HG03196 (cell line): ENCODE measurements around the gene SLFNL1.

Experiments
- ATAC-seq: cut with Tn5 transposase; IDR thresholded peaks from one replicate; pipeline ENCODE4 v1.9.1; 2021; ENCODE audit not compliant: unreplicated experiment

SLFNL1 gene

DNA sequence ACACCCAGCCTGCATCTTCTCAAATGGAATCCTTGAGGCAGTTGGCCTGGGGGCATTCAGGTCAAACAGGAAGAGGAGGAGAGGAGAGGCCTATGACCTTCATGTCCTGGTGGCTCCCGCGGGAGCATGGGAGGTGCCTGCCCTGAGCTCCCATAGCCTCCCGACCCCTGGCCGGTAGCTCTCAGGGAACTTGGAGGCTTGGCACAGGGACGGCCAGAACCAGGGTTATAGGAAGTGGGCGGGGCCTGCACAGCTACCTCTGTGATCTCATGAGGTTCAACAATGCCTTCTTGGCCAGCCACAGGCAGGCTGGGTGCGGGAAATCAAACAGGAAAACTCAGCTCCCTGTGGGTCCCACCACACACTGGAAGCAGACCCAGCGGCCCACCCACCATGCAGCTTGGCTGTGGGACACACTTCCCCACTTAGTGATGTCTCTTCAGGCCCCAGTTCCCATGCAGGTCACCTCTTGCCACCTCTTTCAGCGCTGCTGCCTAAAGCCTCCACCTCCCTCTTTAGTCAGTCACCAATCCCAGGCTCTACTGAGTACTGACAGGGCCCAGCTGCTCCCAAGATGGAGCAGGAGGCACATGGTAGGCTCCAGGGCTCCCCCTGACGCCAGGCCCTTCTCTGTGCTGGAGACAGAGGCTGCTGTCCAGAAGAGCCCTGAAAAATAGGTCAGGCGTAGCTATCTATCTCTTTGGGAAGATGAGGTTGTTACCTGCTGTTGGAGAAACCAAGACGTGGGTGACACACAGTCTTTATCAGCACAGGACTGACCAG, at the start of gene SLFNL1:
SLFNL1 (minus strand) TSS at position 200 of the 783 bp plus-strand sequence. CDS start 1,065 bp downstream, outside the sequence.
- ATAC-seq: no peak

DNA sequence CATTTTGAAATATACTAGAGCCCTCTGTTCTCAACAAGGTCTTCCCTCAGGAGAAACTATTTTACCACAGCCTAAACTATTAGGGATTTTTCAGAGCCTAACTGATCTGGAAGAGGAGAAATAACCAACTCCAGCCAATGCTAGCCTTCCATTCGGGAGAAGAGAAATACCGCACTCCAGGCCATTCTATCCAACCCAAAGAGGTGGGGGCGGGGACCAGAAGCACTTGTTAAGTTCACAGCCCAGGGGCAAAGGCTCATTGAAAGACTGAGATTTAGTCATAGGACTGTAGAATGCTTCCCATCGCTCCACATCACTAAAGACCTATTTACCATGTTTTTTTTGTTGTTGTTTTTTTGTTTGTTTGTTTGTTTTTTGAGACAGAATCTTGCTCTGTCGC, 35.4 kb upstream of the SLFNL1 start:
- no peak for ATAC-seq

DNA sequence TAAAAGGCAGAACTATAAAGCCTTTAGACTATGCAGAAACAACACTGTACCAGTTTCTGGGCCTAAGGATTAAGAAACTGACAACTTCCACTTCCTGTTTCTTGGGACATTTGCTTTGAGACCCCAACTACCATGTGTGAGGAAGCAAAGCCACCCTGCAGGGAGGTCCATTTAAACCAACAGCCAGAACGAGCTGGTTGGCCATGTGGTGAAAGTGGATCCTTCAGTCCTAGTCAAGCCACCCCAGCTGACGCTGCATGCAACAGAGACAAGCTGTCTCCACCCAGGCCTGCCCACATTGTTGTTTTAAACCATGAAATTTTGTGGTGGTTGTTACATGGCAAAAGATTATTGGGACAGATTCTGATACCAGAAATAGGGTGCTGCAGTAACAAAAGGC, 31.8 kb upstream of the SLFNL1 start:
- ATAC-seq: no peak

DNA sequence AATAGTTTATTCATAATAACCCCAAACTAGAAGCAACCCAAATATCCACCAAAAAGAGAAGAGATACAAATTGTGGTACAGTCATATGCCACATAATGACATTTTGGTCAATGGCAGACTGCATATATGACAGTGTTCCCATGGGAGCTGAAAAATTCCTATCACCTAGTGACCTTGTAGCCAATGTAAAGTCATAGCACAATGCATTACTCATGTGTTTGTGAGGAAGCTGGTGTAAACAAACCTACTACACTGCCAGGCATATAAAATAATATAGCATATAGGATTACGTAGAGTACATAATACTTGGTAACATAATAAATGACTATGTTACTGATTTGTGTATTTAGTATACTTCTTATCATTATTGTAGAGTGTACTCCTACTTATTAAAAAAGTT, 29.5 kb upstream of the SLFNL1 start:
- no peak for ATAC-seq

DNA sequence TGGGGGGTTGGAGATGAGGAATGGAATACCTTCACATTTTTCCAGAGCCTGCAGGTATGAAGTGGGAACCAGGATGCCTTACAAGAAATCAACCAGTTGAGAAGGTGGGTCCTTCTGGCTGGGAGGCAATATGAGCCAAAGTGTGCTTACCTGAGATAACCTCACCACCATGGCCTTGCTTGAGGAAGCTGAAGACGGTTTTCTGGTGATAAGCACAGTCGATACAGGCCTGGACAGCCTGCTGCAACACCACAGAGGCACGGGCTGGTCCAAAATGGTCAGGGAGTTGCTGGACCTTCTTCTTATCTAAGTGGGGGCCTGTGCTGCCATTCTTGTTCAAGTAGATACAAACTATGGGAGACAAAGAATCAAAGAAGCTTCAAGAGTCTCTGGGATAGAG, 27.0 kb upstream of the SLFNL1 start:
- ATAC-seq: no peak

DNA sequence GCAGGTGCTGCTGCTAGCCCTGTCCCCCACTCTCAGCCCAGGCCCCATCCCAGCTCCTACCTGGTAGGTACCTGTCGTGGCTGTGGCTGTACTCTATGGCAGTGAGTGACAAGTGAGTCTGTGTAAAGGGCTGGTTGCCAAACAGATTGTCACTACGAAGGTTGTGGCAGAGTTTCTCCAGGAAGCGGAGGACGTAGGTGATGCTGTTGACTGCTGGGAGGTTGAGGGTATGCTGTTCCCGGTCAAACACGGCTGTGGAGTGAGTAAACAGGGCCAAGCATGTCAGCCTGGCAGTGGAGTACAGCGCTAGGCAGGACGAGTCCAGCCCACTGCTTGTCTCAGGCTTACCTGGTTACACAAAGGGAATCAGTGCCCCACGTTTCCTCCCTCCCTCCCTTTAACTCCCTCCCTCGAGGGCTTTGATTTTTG, 24.8 kb upstream of the SLFNL1 start:
- ATAC-seq: no peak

DNA sequence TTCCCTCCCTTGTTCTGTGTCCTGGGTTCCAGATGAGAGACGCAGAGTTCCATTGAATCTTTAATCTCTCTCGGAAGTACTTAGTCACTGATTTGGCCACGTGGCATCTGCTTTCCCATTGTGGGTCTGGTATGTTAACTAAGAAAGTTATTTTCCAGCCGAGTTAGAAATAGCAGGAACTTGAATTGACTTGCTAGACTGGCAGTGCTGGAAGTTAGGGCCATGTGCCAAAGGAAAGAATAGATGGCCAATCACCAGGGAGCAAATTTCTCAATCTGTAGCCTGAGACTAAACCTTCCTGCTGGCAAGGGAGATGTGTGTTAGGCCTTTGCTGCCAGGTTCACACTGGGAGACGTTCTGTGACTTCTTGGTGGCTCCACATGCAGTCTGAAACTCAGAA, 24.2 kb upstream of the SLFNL1 start:
- no peak for ATAC-seq

DNA sequence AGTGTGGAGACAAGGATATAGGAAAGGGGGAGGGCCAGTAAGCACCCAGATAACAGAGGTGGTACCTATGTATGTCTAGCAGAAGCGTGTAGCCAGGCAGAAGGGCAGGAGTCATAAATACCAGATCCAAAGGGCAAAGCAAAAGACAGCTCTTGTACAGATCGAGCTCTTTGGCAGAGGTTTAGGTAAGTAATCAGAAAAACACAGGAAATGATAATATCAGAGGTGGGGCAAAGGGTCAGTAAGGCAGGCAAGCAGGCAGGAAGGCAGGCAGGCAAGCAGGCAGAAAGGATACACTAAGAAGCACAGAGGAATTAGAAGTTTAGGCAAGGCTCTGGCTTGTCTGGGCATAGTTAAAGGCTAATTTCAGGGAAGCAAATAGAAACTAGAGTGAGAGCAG, 22.7 kb upstream of the SLFNL1 start:
- no peak for ATAC-seq

DNA sequence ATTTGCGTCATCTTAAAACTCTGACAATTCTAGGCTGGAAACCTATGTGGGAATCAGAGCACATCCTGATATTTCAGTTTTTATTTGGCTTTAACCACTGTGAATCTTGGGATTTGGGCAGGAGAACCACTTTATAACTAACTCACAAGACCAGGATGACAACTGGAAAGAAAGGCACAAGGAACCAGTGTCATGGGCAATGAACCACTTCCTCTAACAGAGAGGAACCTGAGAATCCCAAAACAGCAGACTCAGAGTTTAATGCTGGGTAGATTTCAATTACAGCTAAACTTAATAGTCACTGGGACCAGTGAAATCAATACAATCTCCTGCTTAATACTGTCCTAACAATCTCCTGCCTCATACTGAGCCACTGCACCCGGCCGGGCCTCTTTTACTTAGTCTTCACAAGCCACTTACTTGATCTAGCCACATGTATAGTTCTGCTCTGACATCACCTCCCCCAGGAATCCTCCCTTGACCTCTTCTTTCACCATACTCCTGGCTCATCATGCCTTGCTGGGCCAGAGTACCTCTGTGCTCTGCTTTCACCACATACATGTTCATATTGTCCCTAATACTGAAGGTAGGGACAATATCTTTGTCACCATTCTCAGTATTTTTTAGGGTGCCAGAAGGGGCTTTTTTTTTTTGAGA, 20.2 kb upstream of the SLFNL1 start:
- ATAC-seq: no peak

DNA sequence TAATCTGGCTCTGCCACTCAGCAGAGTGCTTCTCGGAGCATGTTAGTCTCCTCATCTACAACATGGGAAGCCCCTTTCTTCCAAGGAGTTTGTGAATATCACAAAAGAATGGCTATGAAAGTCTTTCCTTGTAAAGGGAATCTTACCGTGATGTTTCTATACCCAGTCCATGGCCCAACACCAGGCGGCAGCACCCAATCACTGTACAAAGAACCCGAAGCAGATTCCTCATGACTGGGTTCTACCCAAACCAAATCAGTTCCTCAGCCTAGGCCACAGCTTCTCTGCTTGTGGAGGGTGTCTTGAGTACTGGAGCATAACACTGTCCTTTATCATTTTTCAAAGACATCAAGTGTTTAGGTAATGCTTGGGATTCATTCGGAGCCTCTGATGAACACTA, 16.6 kb upstream of the SLFNL1 start:
- ATAC-seq: no peak

DNA sequence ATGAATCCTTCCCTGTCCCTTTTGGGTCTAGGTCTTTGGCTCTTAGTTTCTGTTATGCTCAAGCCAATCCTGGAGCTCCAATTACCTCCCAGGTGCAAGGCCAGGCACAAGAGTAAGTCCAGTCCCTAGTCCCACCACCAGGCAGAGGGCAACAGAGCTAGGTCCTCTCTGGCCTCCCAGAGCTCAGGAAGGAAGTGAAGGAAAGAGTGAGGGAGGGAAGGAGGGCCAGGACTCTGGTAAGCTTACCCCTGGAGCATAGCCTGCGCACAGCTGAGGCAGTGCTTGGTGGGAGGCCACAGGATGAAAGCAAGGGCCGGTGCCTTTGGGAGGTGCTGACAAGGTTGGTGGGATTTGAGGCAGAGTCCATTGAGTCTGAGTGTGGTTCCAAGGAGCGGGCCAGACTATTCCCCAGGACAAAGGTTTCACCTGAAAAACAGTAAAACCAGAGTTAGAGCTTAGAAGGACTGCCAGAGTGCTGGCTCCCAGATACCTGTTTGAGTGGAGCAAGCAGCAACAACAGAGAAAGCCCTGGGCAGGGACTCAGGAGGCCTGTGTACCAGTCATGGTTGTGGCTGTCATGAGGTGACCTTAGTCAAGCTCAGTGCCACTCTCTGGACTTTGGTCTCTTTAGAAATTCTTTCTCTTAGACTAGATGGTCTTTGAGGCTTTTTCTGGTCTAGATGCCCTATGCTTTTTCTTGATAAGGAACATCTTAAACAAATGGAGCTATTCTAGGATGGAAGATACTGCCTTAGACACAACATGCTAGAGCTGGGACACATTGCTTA, 15.8 kb upstream of the SLFNL1 start:
- ATAC-seq: no peak

DNA sequence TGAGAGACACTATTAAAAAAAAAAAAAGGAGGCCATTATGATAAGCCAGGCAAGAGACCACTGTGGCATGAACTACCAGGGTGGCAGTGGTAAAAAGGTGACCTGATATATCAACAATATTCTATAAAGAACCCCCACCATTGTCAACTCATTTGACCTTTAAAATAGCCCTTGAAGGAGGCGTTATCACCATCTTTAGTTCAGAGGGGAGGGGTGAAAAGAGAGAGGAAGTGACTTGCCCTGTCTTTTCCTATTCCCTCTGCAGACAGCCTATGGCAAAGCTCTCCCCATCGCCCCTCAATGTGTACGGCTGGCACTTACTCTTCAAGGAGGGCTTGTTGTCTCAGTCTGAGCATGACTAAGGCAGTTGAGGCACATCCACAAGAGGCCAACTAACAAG, 11.7 kb upstream of the SLFNL1 start:
- ATAC-seq: no peak

DNA sequence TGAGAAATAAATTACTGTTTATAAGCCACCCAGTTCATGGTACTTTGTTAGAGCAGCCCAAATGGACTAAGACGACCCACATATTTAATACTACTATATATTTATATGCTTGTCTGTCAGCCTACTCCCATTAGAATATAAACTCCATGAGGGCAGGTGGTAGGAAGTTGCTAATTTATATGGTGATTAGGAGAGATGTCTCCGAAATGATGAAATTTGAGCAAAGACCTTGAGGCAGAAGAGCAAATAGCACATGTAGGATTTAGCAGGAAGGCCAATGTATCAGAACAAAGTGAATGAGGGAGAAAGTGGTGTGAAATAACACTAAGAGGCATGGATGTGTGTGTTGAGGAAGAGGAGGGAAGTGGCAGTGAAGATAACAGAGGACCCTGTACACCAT, 10.6 kb upstream of the SLFNL1 start:
- no peak for ATAC-seq

DNA sequence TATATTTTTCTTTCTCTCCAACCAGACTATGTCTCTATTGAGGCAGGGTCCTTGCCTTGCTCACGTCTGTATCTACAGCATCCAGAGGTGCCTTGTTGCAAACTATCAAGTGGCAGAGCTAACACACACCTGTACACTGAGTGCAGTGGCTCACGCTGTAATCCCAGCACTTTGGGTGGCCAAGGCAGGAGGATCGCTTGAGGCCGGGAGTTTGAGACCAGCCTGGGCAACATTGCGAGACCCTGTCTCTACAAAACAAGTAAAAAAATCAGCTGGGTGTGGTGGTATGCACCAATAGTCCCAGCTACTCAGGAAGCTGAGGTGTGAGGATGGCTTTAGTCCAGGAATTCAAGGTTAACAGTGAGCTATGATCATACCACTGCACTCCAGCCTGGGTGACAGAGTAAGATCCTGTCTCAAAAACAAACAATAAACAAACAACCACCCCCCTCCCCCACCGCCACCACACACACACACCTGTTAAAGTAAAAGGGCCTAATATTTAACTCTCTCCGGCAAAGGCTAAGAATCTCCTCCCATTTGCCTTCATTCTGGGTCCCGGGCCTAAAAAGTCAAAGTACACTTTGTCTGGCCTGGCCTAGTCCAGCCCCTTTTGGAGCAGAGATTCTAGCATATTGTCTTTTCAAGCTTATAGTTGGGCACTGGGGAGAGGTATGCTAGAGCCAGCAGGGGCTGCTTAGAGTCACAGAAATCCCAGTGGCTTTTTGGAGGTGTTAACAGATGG, 9.5 kb upstream of the SLFNL1 start:
- ATAC-seq: no peak

DNA sequence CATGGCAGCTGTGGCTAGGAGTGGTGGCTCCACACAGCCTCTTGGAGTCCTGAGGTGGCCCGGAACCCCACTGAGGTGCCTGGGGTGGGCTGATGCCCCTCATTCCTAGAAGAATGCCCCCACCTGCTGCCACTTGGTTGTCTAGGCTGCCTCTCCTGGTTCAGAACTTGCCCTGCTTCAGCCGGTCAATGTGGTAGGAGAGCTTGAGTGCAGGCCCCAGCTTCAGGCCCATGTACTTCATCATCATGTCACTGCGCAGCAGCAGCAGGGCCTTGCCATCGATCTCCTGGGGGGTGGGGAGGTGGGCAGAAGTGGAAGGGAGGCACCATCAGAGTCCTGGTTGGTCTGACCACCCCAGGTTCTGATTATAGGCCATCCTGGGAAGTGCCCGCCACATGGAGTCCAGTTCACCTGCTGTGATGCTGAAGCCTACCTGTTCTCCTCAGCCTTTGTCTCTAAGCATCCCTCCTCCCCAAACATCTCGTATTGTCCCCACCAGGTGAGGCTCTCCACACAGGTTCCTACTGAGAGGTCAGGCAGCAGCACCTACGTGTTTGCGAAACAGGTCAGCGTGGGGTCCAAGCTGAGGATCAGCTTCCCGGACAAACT, 6.6 kb upstream of the SLFNL1 start:
- ATAC-seq: no peak

DNA sequence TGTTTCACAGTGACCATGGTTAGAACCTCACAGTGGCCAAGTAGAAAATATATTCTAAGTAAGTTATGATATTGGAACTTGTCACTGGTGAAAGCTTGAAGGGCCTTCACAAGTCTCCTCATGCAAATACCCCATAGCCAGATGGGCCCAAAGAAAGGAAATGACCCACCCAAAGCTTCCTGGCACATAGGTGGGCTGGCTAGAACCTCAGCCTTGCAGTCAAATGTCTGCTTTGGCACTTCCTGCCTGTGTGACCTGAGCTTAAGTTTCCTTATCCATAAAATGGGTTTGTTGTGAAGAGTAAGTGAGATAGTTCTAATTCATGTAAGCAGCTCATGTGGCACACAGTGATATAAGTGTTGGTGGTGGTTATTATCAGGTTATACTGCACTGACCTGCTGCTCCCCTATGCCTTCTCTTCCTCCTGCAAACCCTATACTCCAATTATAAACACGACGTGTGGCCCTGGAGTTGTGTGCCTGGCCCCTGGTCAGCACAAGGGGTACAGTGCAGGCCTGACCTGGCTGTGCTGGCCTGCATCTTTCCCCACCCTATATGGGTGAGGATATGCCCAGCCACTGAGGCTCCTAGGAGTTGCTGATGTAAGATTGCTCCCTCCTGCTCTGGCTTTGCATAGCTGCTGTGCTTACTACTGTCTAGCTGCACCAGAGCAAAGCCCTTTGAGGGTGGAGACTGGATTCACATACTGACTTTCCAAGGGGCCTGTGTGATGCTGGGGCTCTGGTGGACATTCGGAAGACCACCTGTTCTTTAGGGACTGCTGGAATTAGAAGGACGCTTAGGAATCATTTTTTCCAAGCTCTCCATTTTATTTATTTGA, 4.7 kb upstream of the SLFNL1 start:
- ATAC-seq: no peak

DNA sequence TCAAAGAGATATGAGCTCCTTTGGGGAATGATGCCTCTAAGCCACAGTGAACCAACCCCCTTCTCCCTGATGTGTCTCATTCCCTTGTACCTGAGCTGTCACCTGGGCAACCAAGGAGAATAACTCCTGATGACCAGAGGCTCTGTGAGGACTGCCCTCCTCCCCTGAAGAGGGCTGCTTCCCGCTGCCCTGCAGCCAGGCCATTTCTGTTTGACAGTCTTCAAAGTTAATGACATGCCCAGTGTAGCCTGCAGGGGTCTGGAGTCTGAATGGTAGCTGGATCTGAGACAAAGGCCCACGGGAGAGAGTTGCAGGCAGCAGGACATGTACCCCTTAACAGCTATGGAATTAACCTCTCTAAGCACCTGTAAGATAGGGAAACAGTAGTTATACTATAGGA, 3.4 kb upstream of the SLFNL1 start:
- ATAC-seq: no peak

DNA sequence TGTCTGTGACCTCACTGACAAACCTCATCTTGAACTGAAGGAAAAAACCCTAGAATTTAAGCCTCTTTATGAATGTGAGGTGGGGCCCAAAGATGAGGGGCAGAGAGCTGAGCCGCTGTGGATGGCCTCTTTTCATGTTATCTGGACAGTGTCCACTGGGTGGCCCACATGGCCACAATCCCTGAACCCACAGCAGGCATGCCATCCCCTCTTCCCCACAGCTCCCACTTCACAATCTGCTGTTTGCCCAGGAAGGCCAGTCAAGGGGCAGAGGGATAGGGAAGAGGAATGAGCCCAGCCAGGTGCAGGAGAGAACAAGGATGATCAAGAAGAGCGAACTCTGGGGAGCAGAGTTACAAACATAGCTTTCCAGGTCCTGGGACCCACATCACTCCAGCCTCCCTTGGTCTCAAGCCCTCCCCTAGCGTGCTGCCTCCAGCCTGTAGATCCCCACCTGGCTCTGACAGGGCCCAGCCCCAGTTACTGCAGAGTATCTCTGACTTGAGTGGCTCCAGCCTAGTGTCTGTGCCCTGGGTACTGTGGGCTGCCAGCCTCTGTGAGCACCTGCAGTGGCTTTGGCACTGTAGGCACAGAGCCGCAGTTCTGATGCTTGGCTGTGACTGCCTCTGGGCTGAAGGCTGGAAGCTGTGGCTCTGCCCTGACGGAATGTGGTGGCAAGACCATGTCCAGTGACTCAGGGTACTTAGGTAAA, 1.9 kb upstream of the SLFNL1 start:
- no peak for ATAC-seq

DNA sequence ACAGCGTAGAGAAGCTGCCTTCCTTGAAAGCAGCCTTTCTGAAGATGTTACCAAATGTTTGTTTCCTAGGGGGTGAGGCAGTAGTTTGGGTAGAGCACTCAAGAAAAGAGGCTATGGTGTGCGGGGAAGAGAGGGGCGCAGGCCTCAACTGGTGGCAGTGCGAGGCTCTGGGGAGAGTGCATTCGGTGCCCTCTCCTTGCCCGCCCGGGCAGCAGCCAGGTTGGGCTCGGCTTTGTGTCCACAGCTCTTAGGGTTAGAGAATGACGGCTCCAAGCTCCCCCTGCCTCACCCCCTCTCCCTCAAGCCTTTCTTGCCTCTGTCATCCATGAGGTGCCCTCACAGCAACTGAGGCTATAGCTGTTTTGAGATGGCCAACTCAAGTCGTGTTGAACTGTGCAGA, 899 bp upstream of the SLFNL1 start:
- ATAC-seq: no peak
